ENCODE results near the gene CSAG1. TPM values are rescaled to one million over a fixed set of nuclear protein-coding genes. Genes with fewer than 3 reads are reported as not detected.
"Not testable (repeated sequence)": the region's sequence is repeated elsewhere in the genome, so short reads cannot be mapped to it uniquely, and the experiment has no call there.

Gene CSAG1, protein sequence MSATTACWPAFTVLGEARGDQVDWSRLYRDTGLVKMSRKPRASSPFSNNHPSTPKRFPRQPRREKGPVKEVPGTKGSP
- total RNA-seq (2014; rRNA removed; shearing (Covaris generic)) (not detected in 2 replicates), total RNA-seq (2022) (not detected in 2 replicates), Bru-seq, nascent RNA (not detected), BruChase-seq, experiment 1, labeled RNA remaining after a 6-hour chase (not detected), BruChase-seq, experiment 2, labeled RNA remaining after a 2-hour chase (not detected)
- long read RNA-seq = 0 reads

DNA sequence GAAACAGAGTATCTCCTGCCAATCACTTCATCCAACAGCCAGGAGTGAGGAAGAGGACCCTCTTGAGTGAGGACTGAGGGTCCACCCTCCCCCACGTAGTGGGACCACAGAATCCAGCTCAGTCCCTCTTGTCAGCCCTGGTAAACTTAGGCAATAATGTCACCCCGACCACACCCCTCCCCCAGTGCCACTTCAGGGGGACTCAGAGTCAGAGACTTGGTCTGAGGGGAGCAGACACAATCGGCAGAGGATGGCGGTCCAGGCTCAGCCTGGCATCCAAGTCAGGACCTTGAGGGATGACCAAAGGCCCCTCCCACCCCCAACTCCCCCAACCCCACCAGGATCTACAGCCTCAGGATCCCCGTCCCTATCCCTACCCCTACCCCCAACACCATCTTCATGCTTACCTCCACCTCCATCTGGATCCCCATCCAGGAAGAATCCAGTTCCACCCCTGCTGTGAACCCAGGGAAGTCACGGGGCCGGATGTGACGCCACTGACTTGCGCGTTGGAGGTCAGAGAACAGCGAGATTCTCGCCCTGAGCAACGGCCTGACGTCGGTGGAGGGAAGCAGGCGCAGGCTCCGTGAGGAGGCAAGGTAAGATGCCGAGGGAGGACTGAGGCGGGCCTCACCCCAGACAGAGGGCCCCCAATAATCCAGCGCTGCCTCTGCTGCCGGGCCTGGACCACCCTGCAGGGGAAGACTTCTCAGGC lies at the start of gene CSAG1, which contains the start of gene MAGEA12:
Gene CSAG1, minus strand, starts transcription at position 461 of the 715 bp plus-strand sequence. CDS start 1,261 bp downstream, outside the sequence.
Gene MAGEA12, plus strand, starts transcription at position 497 of the 715 bp plus-strand sequence. CDS start 2,405 bp downstream, outside the sequence.
- Histone ChIP-seq H3K4me3 (ENCODE audit: low read depth, low read length, poor library complexity, severe bottlenecking) (no peak within 1 kb of the TSS), H3K4me1 (ENCODE audit: insufficient read depth, low read length, poor library complexity, severe bottlenecking) (no peaks in the 10 kb centered on the region), H3K79me2 (ENCODE audit: insufficient read depth, low read depth, low read length) (no peaks in the 10 kb centered on the region), H2AFZ (ENCODE audit: low read length) (no peak within 1 kb of the TSS), H4K20me1 (ENCODE audit: insufficient read depth, low read length) (no peaks in the 10 kb centered on the region), H3K27ac (ENCODE audit: low read depth, low read length, poor library complexity, severe bottlenecking) (no peak within 1 kb of the TSS), H3K4me2 (ENCODE audit: low read length) (no peak within 1 kb of the TSS), H3K36me3 (ENCODE audit: insufficient read depth, low read length) (no peaks in the 10 kb centered on the region), H3K9me3 (ENCODE audit: low read length) (no peaks in the 10 kb centered on the region), H3K9me2 (ENCODE audit: insufficient read depth, low read length) (no peaks in the 10 kb centered on the region)
- TF ChIP-seq, protein P1, sequence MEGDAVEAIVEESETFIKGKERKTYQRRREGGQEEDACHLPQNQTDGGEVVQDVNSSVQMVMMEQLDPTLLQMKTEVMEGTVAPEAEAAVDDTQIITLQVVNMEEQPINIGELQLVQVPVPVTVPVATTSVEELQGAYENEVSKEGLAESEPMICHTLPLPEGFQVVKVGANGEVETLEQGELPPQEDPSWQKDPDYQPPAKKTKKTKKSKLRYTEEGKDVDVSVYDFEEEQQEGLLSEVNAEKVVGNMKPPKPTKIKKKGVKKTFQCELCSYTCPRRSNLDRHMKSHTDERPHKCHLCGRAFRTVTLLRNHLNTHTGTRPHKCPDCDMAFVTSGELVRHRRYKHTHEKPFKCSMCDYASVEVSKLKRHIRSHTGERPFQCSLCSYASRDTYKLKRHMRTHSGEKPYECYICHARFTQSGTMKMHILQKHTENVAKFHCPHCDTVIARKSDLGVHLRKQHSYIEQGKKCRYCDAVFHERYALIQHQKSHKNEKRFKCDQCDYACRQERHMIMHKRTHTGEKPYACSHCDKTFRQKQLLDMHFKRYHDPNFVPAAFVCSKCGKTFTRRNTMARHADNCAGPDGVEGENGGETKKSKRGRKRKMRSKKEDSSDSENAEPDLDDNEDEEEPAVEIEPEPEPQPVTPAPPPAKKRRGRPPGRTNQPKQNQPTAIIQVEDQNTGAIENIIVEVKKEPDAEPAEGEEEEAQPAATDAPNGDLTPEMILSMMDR (conservative IDR thresholded peaks at IDR 0.05; ENCODE audit: low read length) = no peak
- no peak for TF ChIP-seq EZH2phosphoT487 (IDR thresholded peaks at IDR 0.05; ENCODE audit: borderline replicate concordance, low read depth, low read length)
- BruUV-seq (replicated peaks) = no TSS peak
- CTCF ChIA-PET (ENCODE audit: unreplicated experiment) = no interaction called here
- intact Hi-C loops (cut with micrococcal nuclease; ENCODE audit: unreplicated experiment) = no loop called here
- POLR2A ChIA-PET = no interaction called here
- no peak for DNase-seq (ENCODE audit: low spot score)

DNA sequence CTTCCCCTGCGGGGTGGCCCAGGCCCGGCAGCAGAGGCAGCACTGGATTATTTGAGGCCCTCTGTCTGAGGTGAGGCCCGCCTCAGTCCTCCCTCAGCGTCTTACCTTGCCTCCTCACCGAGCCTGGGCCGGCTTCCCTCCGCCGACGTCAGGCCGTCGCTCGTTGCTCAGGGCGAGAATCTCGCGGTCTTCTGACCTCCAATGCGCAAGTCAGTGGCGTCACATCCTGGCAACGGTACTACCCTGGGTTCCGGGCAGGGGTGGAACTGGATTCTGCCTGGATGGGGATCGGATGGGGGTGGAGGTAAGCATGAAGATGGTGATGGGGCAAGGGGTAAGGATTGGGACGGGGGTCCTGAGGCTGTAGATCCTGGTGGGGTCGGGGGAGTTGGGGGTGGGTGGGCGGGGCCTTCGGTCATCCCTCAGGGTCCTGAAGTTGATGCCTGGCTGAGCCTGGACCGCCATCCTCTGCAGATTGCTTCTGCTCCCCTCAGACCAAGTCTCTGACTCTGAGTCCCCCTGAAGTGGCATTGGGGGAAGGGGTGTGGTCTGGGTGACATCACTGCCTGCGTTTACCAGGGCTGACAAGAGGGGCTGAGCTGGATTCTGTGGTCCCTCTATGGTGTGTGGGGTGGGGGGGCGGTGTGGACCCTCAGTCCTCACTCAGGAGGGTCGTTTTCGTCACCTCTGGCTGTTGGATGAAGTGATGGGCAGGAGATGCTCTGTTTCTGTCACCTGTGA lies 36.2 kb upstream of the CSAG1 start, which contains the start of gene MAGEA6:
Gene MAGEA6, minus strand, starts transcription at position 141 of the 741 bp plus-strand sequence. CDS start 2,039 bp downstream, outside the sequence.
- H3K36me3 ChIP-seq (ENCODE audit: insufficient read depth, low read length); DNase-seq (ENCODE audit: low spot score); H3K4me2 ChIP-seq (ENCODE audit: low read length); BruUV-seq (replicated peaks); POLR2A ChIA-PET; intact Hi-C loops (cut with micrococcal nuclease; ENCODE audit: unreplicated experiment); H3K79me2 ChIP-seq (ENCODE audit: insufficient read depth, low read depth, low read length); H2AFZ ChIP-seq (ENCODE audit: low read length); H3K27ac ChIP-seq (ENCODE audit: low read depth, low read length, poor library complexity, severe bottlenecking); H3K4me3 ChIP-seq (ENCODE audit: low read depth, low read length, poor library complexity, severe bottlenecking); H4K20me1 ChIP-seq (ENCODE audit: insufficient read depth, low read length); H3K4me1 ChIP-seq (ENCODE audit: insufficient read depth, low read length, poor library complexity, severe bottlenecking); CTCF ChIA-PET (ENCODE audit: unreplicated experiment); H3K9me3 ChIP-seq (ENCODE audit: low read length); H3K9me2 ChIP-seq (ENCODE audit: insufficient read depth, low read length): not testable (repeated sequence)

DNA sequence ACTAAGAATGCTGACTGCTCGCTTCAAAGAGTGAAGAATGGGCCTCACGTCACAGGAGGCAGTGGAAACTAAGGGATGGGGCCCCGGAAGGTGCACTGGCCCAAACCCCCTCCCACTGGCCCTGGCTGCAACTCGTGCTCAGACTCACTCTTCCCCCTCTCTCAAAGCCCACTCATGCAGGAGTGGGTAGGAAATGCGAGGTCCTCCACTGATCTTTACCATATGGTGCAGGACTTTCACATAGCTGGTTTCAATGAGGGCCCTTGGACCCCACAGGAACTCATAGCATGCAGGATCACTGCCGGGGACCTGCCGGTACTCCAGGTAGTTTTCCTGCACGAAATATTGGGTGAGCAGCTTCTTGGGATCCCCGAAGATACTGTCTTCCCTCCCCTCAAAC lies 33.0 kb upstream of the CSAG1 start:
- POLR2A ChIA-PET; H3K79me2 ChIP-seq (ENCODE audit: insufficient read depth, low read depth, low read length); H3K36me3 ChIP-seq (ENCODE audit: insufficient read depth, low read length); BruUV-seq (replicated peaks); H3K4me3 ChIP-seq (ENCODE audit: low read depth, low read length, poor library complexity, severe bottlenecking); H3K27ac ChIP-seq (ENCODE audit: low read depth, low read length, poor library complexity, severe bottlenecking); H3K9me2 ChIP-seq (ENCODE audit: insufficient read depth, low read length); H4K20me1 ChIP-seq (ENCODE audit: insufficient read depth, low read length); H2AFZ ChIP-seq (ENCODE audit: low read length); H3K9me3 ChIP-seq (ENCODE audit: low read length); H3K4me2 ChIP-seq (ENCODE audit: low read length); intact Hi-C loops (cut with micrococcal nuclease; ENCODE audit: unreplicated experiment); DNase-seq (ENCODE audit: low spot score); CTCF ChIA-PET (ENCODE audit: unreplicated experiment); H3K4me1 ChIP-seq (ENCODE audit: insufficient read depth, low read length, poor library complexity, severe bottlenecking): not testable (repeated sequence)

DNA sequence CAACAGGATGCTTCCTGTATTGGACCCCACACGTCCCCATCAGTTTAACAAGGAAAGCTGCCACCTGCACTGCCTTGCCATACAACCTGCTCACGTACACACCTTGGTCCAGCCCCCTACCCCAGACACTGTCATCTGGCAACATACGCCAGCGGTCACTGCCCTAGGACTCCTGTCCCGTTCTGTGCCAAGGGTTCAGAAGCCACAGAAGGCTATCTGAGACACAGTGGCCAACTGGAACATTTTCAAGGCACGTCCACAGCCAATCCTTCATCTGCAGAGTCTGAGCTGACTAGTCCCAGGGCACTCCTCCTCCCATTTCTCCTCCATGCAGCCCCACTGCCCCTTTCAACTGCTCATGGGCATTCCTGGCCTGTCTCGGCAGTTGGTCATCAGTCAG lies 28.1 kb upstream of the CSAG1 start:
- CTCF ChIA-PET (ENCODE audit: unreplicated experiment); H3K4me2 ChIP-seq (ENCODE audit: low read length); intact Hi-C loops (cut with micrococcal nuclease; ENCODE audit: unreplicated experiment); BruUV-seq (replicated peaks); H4K20me1 ChIP-seq (ENCODE audit: insufficient read depth, low read length); H3K27ac ChIP-seq (ENCODE audit: low read depth, low read length, poor library complexity, severe bottlenecking); POLR2A ChIA-PET; H3K9me2 ChIP-seq (ENCODE audit: insufficient read depth, low read length); H3K9me3 ChIP-seq (ENCODE audit: low read length); H3K36me3 ChIP-seq (ENCODE audit: insufficient read depth, low read length); H3K4me1 ChIP-seq (ENCODE audit: insufficient read depth, low read length, poor library complexity, severe bottlenecking); H2AFZ ChIP-seq (ENCODE audit: low read length); H3K79me2 ChIP-seq (ENCODE audit: insufficient read depth, low read depth, low read length); H3K4me3 ChIP-seq (ENCODE audit: low read depth, low read length, poor library complexity, severe bottlenecking); DNase-seq (ENCODE audit: low spot score): not testable (repeated sequence)

DNA sequence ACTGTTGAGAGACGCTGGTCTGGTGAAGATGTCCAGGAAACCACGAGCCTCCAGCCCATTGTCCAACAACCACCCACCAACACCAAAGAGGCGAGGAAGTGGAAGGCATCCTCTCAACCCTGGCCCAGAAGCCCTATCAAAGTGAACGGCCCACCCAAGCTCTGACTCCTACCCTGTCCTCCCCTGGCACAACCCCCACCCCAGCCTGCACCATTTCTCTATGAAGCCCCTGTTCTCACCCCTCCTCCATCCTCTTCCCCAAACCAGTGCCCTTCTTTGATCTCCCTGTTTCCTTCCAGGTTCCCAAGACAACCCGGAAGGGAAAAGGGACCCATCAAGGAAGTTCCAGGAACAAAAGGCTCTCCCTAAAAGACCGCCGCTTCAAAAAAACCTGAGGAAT lies 26.0 kb upstream of the CSAG1 start:
- intact Hi-C loops (cut with micrococcal nuclease; ENCODE audit: unreplicated experiment); H3K36me3 ChIP-seq (ENCODE audit: insufficient read depth, low read length); H3K4me2 ChIP-seq (ENCODE audit: low read length); BruUV-seq (replicated peaks); CTCF ChIA-PET (ENCODE audit: unreplicated experiment); H3K9me2 ChIP-seq (ENCODE audit: insufficient read depth, low read length); H3K79me2 ChIP-seq (ENCODE audit: insufficient read depth, low read depth, low read length); H3K4me3 ChIP-seq (ENCODE audit: low read depth, low read length, poor library complexity, severe bottlenecking); POLR2A ChIA-PET; H3K4me1 ChIP-seq (ENCODE audit: insufficient read depth, low read length, poor library complexity, severe bottlenecking); H3K9me3 ChIP-seq (ENCODE audit: low read length); H2AFZ ChIP-seq (ENCODE audit: low read length); DNase-seq (ENCODE audit: low spot score); H4K20me1 ChIP-seq (ENCODE audit: insufficient read depth, low read length); H3K27ac ChIP-seq (ENCODE audit: low read depth, low read length, poor library complexity, severe bottlenecking): not testable (repeated sequence)

Data from OCI-LY7 (cell line).